WTC11 (cell line): Measurements from ENCODE around the gene AQP12A. TPM values are rescaled to one million over a fixed set of nuclear protein-coding genes. Genes with fewer than 3 reads are reported as not detected.

Experiments
- ATAC-seq: fragments of 200-7000 bp; cut with Tn5 transposase; 2 replicates; pipeline ENCODE4 v1.10.0; 2021; ENCODE audit warnings: mild to moderate bottlenecking, moderate library complexity
- CTCF ChIA-PET: fragments of 300-600 bp; sonication (Branson Sonifier 250); formaldehyde crosslinking; loops from one replicate; lab custom pipeline; 2021; ENCODE audit warnings: antibody characterized with exemption; lab: Charles Lee
- POLR2A ChIA-PET: fragments of 350-600 bp; sonication (Branson Sonifier 250); formaldehyde crosslinking; loops from one replicate; lab custom pipeline; 2021; ENCODE audit warnings: antibody characterized with exemption; lab: Charles Lee
- DNase-seq: peaks from one replicate; pipeline ENCODE4 v3.0.0; 2021; ENCODE audit warnings: low spot score
- H3K27ac Mint-ChIP-seq: 2 replicates; pipeline ENCODE4 v1.8.0; 2021; ENCODE audit warnings: mixed read lengths
- H3K27me3 Mint-ChIP-seq: 2 replicates; pipeline ENCODE4 v1.8.0; 2021; ENCODE audit warnings: low read depth, mild to moderate bottlenecking, moderate library complexity, mixed read lengths
- H3K36me3 Mint-ChIP-seq: 2 replicates; pipeline ENCODE4 v1.8.0; 2021; ENCODE audit warnings: mixed read lengths
- H3K4me1 Mint-ChIP-seq: 2 replicates; pipeline ENCODE4 v1.8.0; 2022; ENCODE audit warnings: mixed read lengths
- H3K4me3 Mint-ChIP-seq: 2 replicates; pipeline ENCODE4 v1.8.0; 2021; ENCODE audit warnings: mild to moderate bottlenecking, moderate library complexity, mixed read lengths
- H3K9me3 Mint-ChIP-seq: 2 replicates; pipeline ENCODE4 v1.8.0; 2021; ENCODE audit warnings: mixed read lengths
- EMX1 ChIP-seq: fragments of 250-450 bp; sonication (Bioruptor Pico); IDR thresholded peaks from 2 replicates; pipeline ENCODE4 v1.8.0; 2021; ENCODE audit warnings: mild to moderate bottlenecking
- ESRRA ChIP-seq: sonication (generic); formaldehyde crosslinking; IDR thresholded peaks from 2 replicates; pipeline ENCODE4 v1.8.1; 2022; ENCODE audit warnings: mild to moderate bottlenecking, missing genetic modification reagents, borderline replicate concordance
- ETV6 ChIP-seq: sonication (generic); formaldehyde crosslinking; IDR thresholded peaks from 2 replicates; pipeline ENCODE4 v1.8.1; 2022; ENCODE audit warnings: mild to moderate bottlenecking, missing genetic modification reagents
- FOXK1 ChIP-seq: sonication (generic); formaldehyde crosslinking; IDR thresholded peaks from 2 replicates; pipeline ENCODE4 v1.8.0; 2022; ENCODE audit warnings: mild to moderate bottlenecking, moderate library complexity, missing genetic modification reagents
- GRHL2 ChIP-seq: fragments of 250-450 bp; sonication (Bioruptor Pico); IDR thresholded peaks from 2 replicates; pipeline ENCODE4 v1.8.0; 2022; ENCODE audit warnings: mild to moderate bottlenecking, moderate library complexity; ENCODE audit not compliant: insufficient replicate concordance, severe bottlenecking
- GTF2I ChIP-seq: fragments of 250-450 bp; sonication (Bioruptor Pico); conservative IDR thresholded peaks from 2 replicates; pipeline ENCODE4 v1.4.0; 2021; ENCODE audit warnings: mild to moderate bottlenecking
- JAZF1 ChIP-seq: fragments of 250-450 bp; sonication (Bioruptor Pico); IDR thresholded peaks from 2 replicates; pipeline ENCODE4 v1.9.0; 2021; ENCODE audit warnings: moderate library complexity, mild to moderate bottlenecking, inconsistent platforms
- NR2C2 ChIP-seq: sonication (generic); formaldehyde crosslinking; IDR thresholded peaks from 2 replicates; pipeline ENCODE4 v1.8.0; 2022; ENCODE audit warnings: mild to moderate bottlenecking, missing genetic modification reagents
- OVOL2 ChIP-seq: fragments of 250-450 bp; sonication (Bioruptor Pico); IDR thresholded peaks from 2 replicates; pipeline ENCODE4 v1.9.0; 2021; ENCODE audit warnings: mild to moderate bottlenecking, borderline replicate concordance
- RORB ChIP-seq: fragments of 250-450 bp; sonication (Bioruptor Pico); IDR thresholded peaks from 2 replicates; pipeline ENCODE4 v1.9.0; 2021; ENCODE audit warnings: mild to moderate bottlenecking
- TEAD4 ChIP-seq: sonication (generic); formaldehyde crosslinking; IDR thresholded peaks from 2 replicates; pipeline ENCODE4 v1.8.0; 2022; ENCODE audit warnings: mild to moderate bottlenecking, missing genetic modification reagents
- ZNF121 ChIP-seq: sonication (generic); formaldehyde crosslinking; IDR thresholded peaks from 2 replicates; pipeline ENCODE4 v1.8.0; 2023; ENCODE audit warnings: missing genetic modification reagents
- ZNF396 ChIP-seq: fragments of 250-450 bp; sonication (Bioruptor Pico); IDR thresholded peaks from 2 replicates; pipeline ENCODE4 v1.8.0; 2021; ENCODE audit warnings: mild to moderate bottlenecking, moderate library complexity, borderline replicate concordance
- ZNF423 ChIP-seq: fragments of 250-450 bp; sonication (Bioruptor Pico); IDR thresholded peaks from 2 replicates; pipeline ENCODE4 v2.1.2; 2022; ENCODE audit warnings: mild to moderate bottlenecking, moderate library complexity
- total RNA-seq: library from RNA; stranded (reverse); gene quantifications from 3 replicates; pipeline ENCODE4 v1.2.3, GENCODE V29; 2021
- TF ChIP-seq, protein P1 (sequence below): sonication (generic); formaldehyde crosslinking; conservative IDR thresholded peaks from 2 replicates; pipeline ENCODE4 v1.8.1; 2022; ENCODE audit warnings: mild to moderate bottlenecking, missing genetic modification reagents
- TF ChIP-seq, protein P2 (sequence below): sonication (generic); formaldehyde crosslinking; IDR thresholded peaks from 2 replicates; pipeline ENCODE4 v1.8.1; 2022; ENCODE audit warnings: low read depth, missing genetic modification reagents, borderline replicate concordance
- TF ChIP-seq, protein P3 (sequence below): sonication (generic); formaldehyde crosslinking; IDR thresholded peaks from 2 replicates; pipeline ENCODE4 v1.8.0; 2023; ENCODE audit warnings: missing genetic modification reagents
- TF ChIP-seq, protein P4 (sequence below): sonication (generic); formaldehyde crosslinking; IDR thresholded peaks from 2 replicates; pipeline ENCODE4 v1.8.1; 2022; ENCODE audit warnings: missing genetic modification reagents, borderline replicate concordance
- TF ChIP-seq, protein P5 (sequence below): sonication (generic); formaldehyde crosslinking; IDR thresholded peaks from 2 replicates; pipeline ENCODE4 v1.8.1; 2023; ENCODE audit warnings: mild to moderate bottlenecking, missing genetic modification reagents
- TF ChIP-seq, protein P6 (sequence below): sonication (generic); formaldehyde crosslinking; IDR thresholded peaks from 2 replicates; pipeline ENCODE4 v1.8.1; 2022; ENCODE audit warnings: low read depth, mild to moderate bottlenecking, moderate library complexity, missing genetic modification reagents, borderline replicate concordance
- TF ChIP-seq, protein P7 (sequence below): sonication (generic); formaldehyde crosslinking; IDR thresholded peaks from 2 replicates; pipeline ENCODE4 v1.8.0; 2022; ENCODE audit warnings: mild to moderate bottlenecking, missing genetic modification reagents
- TF ChIP-seq, protein P8 (sequence below): fragments of 200-600 bp; IDR thresholded peaks from 2 replicates; pipeline ENCODE4 v1.8.0; 2022; ENCODE audit warnings: antibody characterized with exemption

AQP12A gene
- total RNA-seq, 1 experiment from 2014 or later, result not detected

DNA sequence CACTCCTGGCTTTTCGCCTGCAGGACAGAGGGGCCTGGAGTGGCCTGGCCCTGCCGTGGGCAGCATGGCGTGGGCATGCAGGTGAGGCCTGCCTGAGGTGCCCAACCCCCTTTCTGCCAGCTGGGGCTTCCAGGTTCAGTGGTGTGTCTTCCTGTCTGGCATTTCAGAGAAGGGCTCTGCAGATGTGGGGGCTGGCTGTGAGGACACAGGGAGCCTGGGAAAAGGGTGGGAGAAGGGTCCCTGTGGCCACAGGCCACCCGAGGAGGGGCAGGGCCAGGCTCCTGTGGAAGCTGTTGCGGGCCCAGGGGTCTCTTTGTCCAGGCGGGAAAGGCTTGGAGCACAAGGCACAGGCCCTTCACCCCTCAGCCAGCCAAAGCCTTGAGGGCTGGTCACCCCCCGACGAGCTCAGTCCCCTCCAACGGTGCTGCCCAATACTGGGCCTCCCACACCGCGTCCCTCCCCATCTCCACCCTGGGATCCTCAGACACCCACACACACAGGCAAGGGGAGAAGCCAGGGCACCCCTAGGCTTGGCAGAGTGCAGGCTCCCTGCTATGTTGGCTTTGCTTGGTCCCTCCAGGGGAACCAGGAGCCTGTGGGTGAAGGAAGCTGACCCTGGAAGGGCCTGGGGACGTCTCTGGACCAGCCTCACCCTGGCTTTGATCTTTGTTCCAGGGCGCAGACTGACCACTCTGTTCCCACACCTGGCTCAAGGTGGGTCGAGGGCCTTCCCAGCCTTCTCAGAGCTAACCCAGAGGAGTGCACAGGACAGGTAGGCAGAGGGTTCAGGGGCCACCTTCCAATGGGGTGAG lies 3.7 kb upstream of the AQP12A start (continued):
- TF ChIP-seq, protein P1, sequence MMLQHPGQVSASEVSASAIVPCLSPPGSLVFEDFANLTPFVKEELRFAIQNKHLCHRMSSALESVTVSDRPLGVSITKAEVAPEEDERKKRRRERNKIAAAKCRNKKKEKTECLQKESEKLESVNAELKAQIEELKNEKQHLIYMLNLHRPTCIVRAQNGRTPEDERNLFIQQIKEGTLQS (CRISPR knock-in tag), result no peak
- TF ChIP-seq EMX1 (CRISPR knock-in tag), result no peak
- no peak for TF ChIP-seq FOXK1 (CRISPR knock-in tag)

DNA sequence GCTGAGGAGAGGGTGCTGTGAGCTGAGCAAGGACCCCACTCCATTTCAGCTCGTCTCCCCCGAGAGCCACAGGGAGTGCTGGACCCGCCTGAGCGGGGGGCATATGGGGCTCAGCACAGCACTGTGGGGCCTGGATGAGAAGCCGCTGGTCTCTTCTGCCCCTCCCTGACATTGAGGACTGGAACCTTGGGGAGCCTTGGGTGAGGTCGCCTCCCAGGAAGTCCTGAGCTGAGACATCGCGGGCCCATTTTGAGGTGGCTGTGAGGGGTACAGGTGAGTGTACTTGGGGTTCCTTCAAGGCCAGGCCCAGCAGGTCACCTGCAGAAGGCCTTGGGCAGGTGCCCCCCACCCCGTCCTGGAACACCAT lies 3.1 kb upstream of the AQP12A start:
- Mint-ChIP-seq H3K9me3 (no peaks in the 10 kb centered on the region), H3K27ac (no peak overlapping the region), H3K27me3 (peaks cover 3% of the 10 kb centered on the region; the same call in 1 of the 2 replicates), H3K4me3 (no peak overlapping the region), H3K36me3 (no peaks in the 10 kb centered on the region), H3K4me1 (no peaks in the 10 kb centered on the region)
- DNase-seq, result no peak
- ChIA-PET CTCF (interaction anchor here (0.9 kb wide), 1 partner anchor 48 kb away, joined by 5 read pairs; no protein-coding TSS in a partner anchor), POLR2A (no interaction called here)
- no peak for ATAC-seq
- TF ChIP-seq NR2C2 (CRISPR knock-in tag) (no peak), TEAD4 (CRISPR knock-in tag) (no peak), FOXK1 (CRISPR knock-in tag) (no peak), ETV6 (CRISPR knock-in tag) (no peak), JAZF1 (CRISPR knock-in tag) (no peak), OVOL2 (CRISPR knock-in tag) (no peak), GTF2I (no peak), GRHL2 (CRISPR knock-in tag) (no peak), ZNF121 (no peak), ESRRA (CRISPR knock-in tag) (no peak)
- TF ChIP-seq, protein P2, sequence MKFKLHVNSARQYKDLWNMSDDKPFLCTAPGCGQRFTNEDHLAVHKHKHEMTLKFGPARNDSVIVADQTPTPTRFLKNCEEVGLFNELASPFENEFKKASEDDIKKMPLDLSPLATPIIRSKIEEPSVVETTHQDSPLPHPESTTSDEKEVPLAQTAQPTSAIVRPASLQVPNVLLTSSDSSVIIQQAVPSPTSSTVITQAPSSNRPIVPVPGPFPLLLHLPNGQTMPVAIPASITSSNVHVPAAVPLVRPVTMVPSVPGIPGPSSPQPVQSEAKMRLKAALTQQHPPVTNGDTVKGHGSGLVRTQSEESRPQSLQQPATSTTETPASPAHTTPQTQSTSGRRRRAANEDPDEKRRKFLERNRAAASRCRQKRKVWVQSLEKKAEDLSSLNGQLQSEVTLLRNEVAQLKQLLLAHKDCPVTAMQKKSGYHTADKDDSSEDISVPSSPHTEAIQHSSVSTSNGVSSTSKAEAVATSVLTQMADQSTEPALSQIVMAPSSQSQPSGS, result no peak
- TF ChIP-seq, protein P3, sequence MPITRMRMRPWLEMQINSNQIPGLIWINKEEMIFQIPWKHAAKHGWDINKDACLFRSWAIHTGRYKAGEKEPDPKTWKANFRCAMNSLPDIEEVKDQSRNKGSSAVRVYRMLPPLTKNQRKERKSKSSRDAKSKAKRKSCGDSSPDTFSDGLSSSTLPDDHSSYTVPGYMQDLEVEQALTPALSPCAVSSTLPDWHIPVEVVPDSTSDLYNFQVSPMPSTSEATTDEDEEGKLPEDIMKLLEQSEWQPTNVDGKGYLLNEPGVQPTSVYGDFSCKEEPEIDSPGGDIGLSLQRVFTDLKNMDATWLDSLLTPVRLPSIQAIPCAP (CRISPR knock-in tag), result no peak
- TF ChIP-seq, protein P4, sequence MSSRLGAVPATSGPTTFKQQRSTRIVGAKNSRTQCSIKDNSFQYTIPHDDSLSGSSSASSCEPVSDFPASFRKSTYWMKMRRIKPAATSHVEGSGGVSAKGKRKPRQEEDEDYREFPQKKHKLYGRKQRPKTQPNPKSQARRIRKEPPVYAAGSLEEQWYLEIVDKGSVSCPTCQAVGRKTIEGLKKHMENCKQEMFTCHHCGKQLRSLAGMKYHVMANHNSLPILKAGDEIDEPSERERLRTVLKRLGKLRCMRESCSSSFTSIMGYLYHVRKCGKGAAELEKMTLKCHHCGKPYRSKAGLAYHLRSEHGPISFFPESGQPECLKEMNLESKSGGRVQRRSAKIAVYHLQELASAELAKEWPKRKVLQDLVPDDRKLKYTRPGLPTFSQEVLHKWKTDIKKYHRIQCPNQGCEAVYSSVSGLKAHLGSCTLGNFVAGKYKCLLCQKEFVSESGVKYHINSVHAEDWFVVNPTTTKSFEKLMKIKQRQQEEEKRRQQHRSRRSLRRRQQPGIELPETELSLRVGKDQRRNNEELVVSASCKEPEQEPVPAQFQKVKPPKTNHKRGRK (CRISPR knock-in tag), result no peak

DNA sequence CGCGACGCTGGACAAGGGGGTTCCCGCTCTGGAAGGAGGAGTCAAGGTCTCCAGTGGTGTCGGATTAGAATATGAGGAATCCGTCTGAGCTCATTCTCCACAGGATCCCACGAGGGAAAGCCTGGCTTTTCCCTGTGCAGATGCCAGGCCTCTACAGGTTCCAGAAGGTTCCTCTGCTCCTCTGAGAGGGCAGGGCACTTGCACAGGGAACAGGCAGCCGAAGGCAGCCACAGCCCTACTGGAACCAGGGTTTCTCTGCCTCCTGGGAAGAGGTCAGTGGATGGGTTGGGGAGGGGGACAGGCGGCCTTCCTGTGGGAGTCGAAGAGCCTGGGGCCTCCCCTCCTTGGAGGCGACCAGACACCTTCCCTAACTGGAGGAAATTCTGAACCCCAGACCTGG lies 1.7 kb upstream of the AQP12A start:
- CTCF ChIA-PET, result no interaction called here
- no peaks in the 10 kb centered on the region for H3K9me3 Mint-ChIP-seq
- H3K4me3 Mint-ChIP-seq, result no peak overlapping the region
- peaks cover 3% of the 10 kb centered on the region; the same call in 1 of the 2 replicates for H3K27me3 Mint-ChIP-seq
- no peaks in the 10 kb centered on the region for H3K4me1 Mint-ChIP-seq
- H3K36me3 Mint-ChIP-seq, result no peaks in the 10 kb centered on the region
- no peak overlapping the region for H3K27ac Mint-ChIP-seq
- ATAC-seq (no peak), DNase-seq (no peak)
- POLR2A ChIA-PET, result no interaction called here
- TF ChIP-seq, protein P5, sequence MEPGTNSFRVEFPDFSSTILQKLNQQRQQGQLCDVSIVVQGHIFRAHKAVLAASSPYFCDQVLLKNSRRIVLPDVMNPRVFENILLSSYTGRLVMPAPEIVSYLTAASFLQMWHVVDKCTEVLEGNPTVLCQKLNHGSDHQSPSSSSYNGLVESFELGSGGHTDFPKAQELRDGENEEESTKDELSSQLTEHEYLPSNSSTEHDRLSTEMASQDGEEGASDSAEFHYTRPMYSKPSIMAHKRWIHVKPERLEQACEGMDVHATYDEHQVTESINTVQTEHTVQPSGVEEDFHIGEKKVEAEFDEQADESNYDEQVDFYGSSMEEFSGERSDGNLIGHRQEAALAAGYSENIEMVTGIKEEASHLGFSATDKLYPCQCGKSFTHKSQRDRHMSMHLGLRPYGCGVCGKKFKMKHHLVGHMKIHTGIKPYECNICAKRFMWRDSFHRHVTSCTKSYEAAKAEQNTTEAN (CRISPR knock-in tag), result no peak
- TF ChIP-seq, protein P6, sequence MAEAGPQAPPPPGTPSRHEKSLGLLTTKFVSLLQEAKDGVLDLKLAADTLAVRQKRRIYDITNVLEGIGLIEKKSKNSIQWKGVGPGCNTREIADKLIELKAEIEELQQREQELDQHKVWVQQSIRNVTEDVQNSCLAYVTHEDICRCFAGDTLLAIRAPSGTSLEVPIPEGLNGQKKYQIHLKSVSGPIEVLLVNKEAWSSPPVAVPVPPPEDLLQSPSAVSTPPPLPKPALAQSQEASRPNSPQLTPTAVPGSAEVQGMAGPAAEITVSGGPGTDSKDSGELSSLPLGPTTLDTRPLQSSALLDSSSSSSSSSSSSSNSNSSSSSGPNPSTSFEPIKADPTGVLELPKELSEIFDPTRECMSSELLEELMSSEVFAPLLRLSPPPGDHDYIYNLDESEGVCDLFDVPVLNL (CRISPR knock-in tag), result no peak
- no peak for TF ChIP-seq RORB (CRISPR knock-in tag)
- no peak for TF ChIP-seq GRHL2 (CRISPR knock-in tag)
- TF ChIP-seq, protein P7, sequence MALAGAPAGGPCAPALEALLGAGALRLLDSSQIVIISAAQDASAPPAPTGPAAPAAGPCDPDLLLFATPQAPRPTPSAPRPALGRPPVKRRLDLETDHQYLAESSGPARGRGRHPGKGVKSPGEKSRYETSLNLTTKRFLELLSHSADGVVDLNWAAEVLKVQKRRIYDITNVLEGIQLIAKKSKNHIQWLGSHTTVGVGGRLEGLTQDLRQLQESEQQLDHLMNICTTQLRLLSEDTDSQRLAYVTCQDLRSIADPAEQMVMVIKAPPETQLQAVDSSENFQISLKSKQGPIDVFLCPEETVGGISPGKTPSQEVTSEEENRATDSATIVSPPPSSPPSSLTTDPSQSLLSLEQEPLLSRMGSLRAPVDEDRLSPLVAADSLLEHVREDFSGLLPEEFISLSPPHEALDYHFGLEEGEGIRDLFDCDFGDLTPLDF (CRISPR knock-in tag), result no peak
- no peak for TF ChIP-seq ZNF423 (CRISPR knock-in tag)
- TF ChIP-seq ZNF396, result no peak
- TF ChIP-seq, protein P4 (CRISPR knock-in tag), result no peak
- TF ChIP-seq, protein P8, sequence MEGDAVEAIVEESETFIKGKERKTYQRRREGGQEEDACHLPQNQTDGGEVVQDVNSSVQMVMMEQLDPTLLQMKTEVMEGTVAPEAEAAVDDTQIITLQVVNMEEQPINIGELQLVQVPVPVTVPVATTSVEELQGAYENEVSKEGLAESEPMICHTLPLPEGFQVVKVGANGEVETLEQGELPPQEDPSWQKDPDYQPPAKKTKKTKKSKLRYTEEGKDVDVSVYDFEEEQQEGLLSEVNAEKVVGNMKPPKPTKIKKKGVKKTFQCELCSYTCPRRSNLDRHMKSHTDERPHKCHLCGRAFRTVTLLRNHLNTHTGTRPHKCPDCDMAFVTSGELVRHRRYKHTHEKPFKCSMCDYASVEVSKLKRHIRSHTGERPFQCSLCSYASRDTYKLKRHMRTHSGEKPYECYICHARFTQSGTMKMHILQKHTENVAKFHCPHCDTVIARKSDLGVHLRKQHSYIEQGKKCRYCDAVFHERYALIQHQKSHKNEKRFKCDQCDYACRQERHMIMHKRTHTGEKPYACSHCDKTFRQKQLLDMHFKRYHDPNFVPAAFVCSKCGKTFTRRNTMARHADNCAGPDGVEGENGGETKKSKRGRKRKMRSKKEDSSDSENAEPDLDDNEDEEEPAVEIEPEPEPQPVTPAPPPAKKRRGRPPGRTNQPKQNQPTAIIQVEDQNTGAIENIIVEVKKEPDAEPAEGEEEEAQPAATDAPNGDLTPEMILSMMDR, result no peak
